DND-41 (cell line): ENCODE measurements around the gene AATK.
A peak's percentile ranks its signal among the peaks of the same experiment; 100 is the strongest.

ENCODE experiments used
- ATAC-seq: fragments of 200-7000 bp; cut with Tn5 transposase; 3 replicates; pipeline ENCODE4 v1.9.1; 2021; ENCODE audit warnings: low read depth; ENCODE audit not compliant: insufficient read depth
- DNase-seq: peaks from one replicate; pipeline ENCODE4 v3.0.0-alpha.2; 2020
- H2AFZ ChIP-seq: 2 replicates; pipeline ENCODE4 v1.6.0; 2012; ENCODE audit warnings: low read depth, low read length
- H3K27ac ChIP-seq: 2 replicates; pipeline ENCODE4 v1.5.1; 2012; ENCODE audit warnings: low read length, inconsistent platforms
- H3K27me3 ChIP-seq: fragments of 200-600 bp; sonication (generic); 2 replicates; pipeline ENCODE4 v1.6.0; 2012; ENCODE audit warnings: low read length, mild to moderate bottlenecking, inconsistent platforms; ENCODE audit not compliant: insufficient read depth, poor library complexity
- H3K36me3 ChIP-seq: 2 replicates; pipeline ENCODE4 v1.5.1; 2012; ENCODE audit warnings: low read length, inconsistent platforms; ENCODE audit not compliant: insufficient read depth
- H3K4me1 ChIP-seq: 2 replicates; pipeline ENCODE4 v1.5.1; 2012; ENCODE audit warnings: mild to moderate bottlenecking, low read length; ENCODE audit not compliant: insufficient read depth
- H3K4me2 ChIP-seq: 2 replicates; pipeline ENCODE4 v1.6.0; 2012; ENCODE audit warnings: mild to moderate bottlenecking, moderate library complexity, low read length, inconsistent platforms; ENCODE audit not compliant: insufficient read depth
- H3K4me3 ChIP-seq, 2 experiments: fragments of 200-600 bp in 1 of 2; shearing (Covaris generic) in 1 of 2; 2 replicates each; pipeline ENCODE4 v1.5.1; 2012 to 2016; ENCODE audit warnings: inconsistent platforms in 2 of 2, low read length in 2 of 2, mild to moderate bottlenecking in 2 of 2, low read depth in 1 of 2, moderate library complexity in 1 of 2
- H3K79me2 ChIP-seq: 2 replicates; pipeline ENCODE4 v1.6.0; 2012; ENCODE audit warnings: low read length, inconsistent platforms; ENCODE audit not compliant: insufficient read depth
- H3K9ac ChIP-seq: 2 replicates; pipeline ENCODE4 v1.6.0; 2012; ENCODE audit warnings: low read depth, mild to moderate bottlenecking, inconsistent platforms, low read length, moderate library complexity
- H3K9me3 ChIP-seq: 2 replicates; pipeline ENCODE4 v1.5.1; 2012; ENCODE audit warnings: low read length, moderate library complexity, mild to moderate bottlenecking, inconsistent platforms; ENCODE audit not compliant: insufficient read depth, severe bottlenecking
- H4K20me1 ChIP-seq: 2 replicates; pipeline ENCODE4 v1.6.0; 2012; ENCODE audit warnings: low read length; ENCODE audit not compliant: insufficient read depth
- CTCF ChIP-seq: IDR thresholded peaks from 2 replicates; pipeline ENCODE4 v1.5.1; 2012; ENCODE audit warnings: borderline replicate concordance, low read length, moderate library complexity, mild to moderate bottlenecking; ENCODE audit not compliant: poor library complexity, severe bottlenecking; ENCODE audit errors: extremely low read depth
- EZH2 ChIP-seq: IDR thresholded peaks from 3 replicates; pipeline ENCODE4 v1.6.1; 2012; ENCODE audit warnings: borderline replicate concordance, low read depth, mild to moderate bottlenecking, moderate library complexity, low read length, inconsistent platforms; ENCODE audit not compliant: severe bottlenecking

The AATK gene

GRCh38 chr17:81094509-81095382 is 71.3 kb downstream of the AATK start:
- Histone ChIP-seq H3K4me1 (peaks cover 42% of the 10 kb centered on the region), H4K20me1 (peaks cover 10% of the 10 kb centered on the region), H3K27ac (peak overlapping the region; percentile 68), H3K79me2 (no peaks in the 10 kb centered on the region), H3K4me3 (peak overlapping the region in 1 of 2 experiments; percentile 37; a peak in 2 of 4 replicates), H2AFZ (no peak overlapping the region), H3K9ac (peak overlapping the region; percentile 26), H3K36me3 (no peaks in the 10 kb centered on the region), H3K9me3 (no peaks in the 10 kb centered on the region), H3K4me2 (peak overlapping the region; percentile 59), H3K27me3 (no peaks in the 10 kb centered on the region)
- ATAC-seq (peak; percentile 94), DNase-seq (peak; percentile 99)
- no peak for TF ChIP-seq EZH2

GRCh38 chr17:81093619-81094508 is 72.2 kb downstream of the AATK start:
- H3K4me1 ChIP-seq = peaks cover 42% of the 10 kb centered on the region
- H3K27me3 ChIP-seq = no peaks in the 10 kb centered on the region
- peak overlapping the region; percentile 46 for H3K4me2 ChIP-seq
- H3K36me3 ChIP-seq = no peaks in the 10 kb centered on the region
- no peak overlapping the region for H2AFZ ChIP-seq
- peaks cover 10% of the 10 kb centered on the region for H4K20me1 ChIP-seq
- TF ChIP-seq CTCF (no peak), EZH2 (no peak)
- peak overlapping the region in 1 of 2 experiments; percentile 3; a peak in 1 of 4 replicates for H3K4me3 ChIP-seq
- peak overlapping the region; percentile 26 for H3K9ac ChIP-seq
- ATAC-seq (no peak), DNase-seq (peak; percentile 24)
- H3K27ac ChIP-seq = peak overlapping the region; percentile 68
- no peaks in the 10 kb centered on the region for H3K79me2 ChIP-seq
- no peaks in the 10 kb centered on the region for H3K9me3 ChIP-seq

GRCh38 chr17:81092518-81093095 is 73.4 kb downstream of the AATK start:
- Histone ChIP-seq H3K79me2 (no peaks in the 10 kb centered on the region), H4K20me1 (peaks cover 10% of the 10 kb centered on the region), H2AFZ (no peak overlapping the region), H3K9ac (no peak overlapping the region), H3K27me3 (no peaks in the 10 kb centered on the region), H3K36me3 (no peaks in the 10 kb centered on the region), H3K4me2 (no peak overlapping the region), H3K27ac (no peak overlapping the region), H3K9me3 (no peaks in the 10 kb centered on the region), H3K4me3 (no peak overlapping the region), H3K4me1 (peaks cover 42% of the 10 kb centered on the region)
- no peak for ATAC-seq
- DNase-seq = no peak
- TF ChIP-seq EZH2 = no peak
- no peak for TF ChIP-seq CTCF
